ENCODE data around the gene UNC13D. TPM values are rescaled to one million over a fixed set of nuclear protein-coding genes. Genes with fewer than 3 reads are reported as not detected.
"Not testable (repeated sequence)": the region's sequence is repeated elsewhere in the genome, so short reads cannot be mapped to it uniquely, and the experiment has no call there.

Gene UNC13D
- total RNA-seq, 2 donors from 2014 or later = 8.6 to 21.8 TPM

- TF ChIP-seq CTCF (IDR thresholded peaks at IDR 0.05) = no peak
- TF ChIP-seq POLR2A (IDR thresholded peaks at IDR 0.05) = peak; percentile 32 to 75 (median 73)
- Histone ChIP-seq H3K36me3 (replicated peaks in 1 of 2; ENCODE audit: insufficient read depth in 1 of 2, low read depth in 2 of 2) (peaks cover 0 to 17% of the 10 kb centered on the region in 2 donors), H3K27ac (peak overlapping the region; percentile 89 to 98 (median 96)), H3K4me1 (peaks cover 44% of the 10 kb centered on the region), H3K27me3 (no peaks in the 10 kb centered on the region), H3K9me3 (no peaks in the 10 kb centered on the region), H3K4me3 (peak overlapping the region; percentile 50 to 55)
- 6 to 19% methylated on average over 7 of the region's 7 CpGs for WGBS, 2 donors
- DNase-seq (peak; percentile 50 to 69 (median 66)), ATAC-seq (peak; percentile 13)
- intact Hi-C loops (cut with DNase I) = no loop called here
Observed at GRCh38 chr17:75854101-75854748, 10.0 kb upstream of the UNC13D start.

GRCh38 chr17:75853433-75853832 lies 9.2 kb upstream of the UNC13D start:
- intact Hi-C loops (cut with DNase I) = no loop called here
- Histone ChIP-seq H3K9me3 (no peaks in the 10 kb centered on the region), H3K27ac (peak overlapping the region; percentile 25 to 98 (median 96)), H3K4me3 (no peak overlapping the region), H3K27me3 (no peaks in the 10 kb centered on the region), H3K4me1 (peaks cover 52% of the 10 kb centered on the region), H3K36me3 (replicated peaks in 1 of 2; ENCODE audit: insufficient read depth in 1 of 2, low read depth in 2 of 2) (peaks cover 0 to 17% of the 10 kb centered on the region in 2 donors)
- DNase-seq = no peak
- ATAC-seq = no peak
- 64 to 65% methylated on average over 6 to 7 of the region's 7 CpGs for WGBS, 2 donors
- no peak for TF ChIP-seq CTCF (IDR thresholded peaks at IDR 0.05)
- no peak for TF ChIP-seq POLR2A (IDR thresholded peaks at IDR 0.05)

GRCh38 chr17:75851693-75851991 lies 7.4 kb upstream of the UNC13D start:
- H3K4me3 ChIP-seq; H3K27me3 ChIP-seq; ATAC-seq; H3K9me3 ChIP-seq; intact Hi-C loops (cut with DNase I); DNase-seq: not testable (repeated sequence)
- peaks cover 69% of the 10 kb centered on the region for H3K4me1 ChIP-seq
- peaks cover 0 to 17% of the 10 kb centered on the region in 2 donors for H3K36me3 ChIP-seq (replicated peaks in 1 of 2; ENCODE audit: insufficient read depth in 1 of 2, low read depth in 2 of 2)
- H3K27ac ChIP-seq = peak overlapping the region in 1 of 4 donors; percentile 46
- 94 to 95% methylated on average over 15 of the region's 15 CpGs for WGBS, 2 donors

GRCh38 chr17:75850928-75851692 lies 6.9 kb upstream of the UNC13D start:
- no peak for DNase-seq
- H3K4me1 ChIP-seq = peaks cover 70% of the 10 kb centered on the region
- H3K4me3 ChIP-seq = no peak overlapping the region
- no peaks in the 10 kb centered on the region for H3K9me3 ChIP-seq
- H3K27me3 ChIP-seq = no peaks in the 10 kb centered on the region
- WGBS, 2 donors = 81 to 83% methylated on average over 12 of the region's 12 CpGs
- H3K36me3 ChIP-seq (replicated peaks in 1 of 2; ENCODE audit: insufficient read depth in 1 of 2, low read depth in 2 of 2) = peaks cover 0 to 17% of the 10 kb centered on the region in 2 donors
- ATAC-seq = no peak
- peak overlapping the region in 2 of 4 donors; percentile 28 to 46 for H3K27ac ChIP-seq
- no peak for TF ChIP-seq CTCF (IDR thresholded peaks at IDR 0.05)
- no peak for TF ChIP-seq POLR2A (IDR thresholded peaks at IDR 0.05)
- intact Hi-C loops (cut with DNase I) = no loop called here

GRCh38 chr17:75849724-75850123 lies 5.5 kb upstream of the UNC13D start:
- Histone ChIP-seq H3K4me3 (no peak overlapping the region), H3K36me3 (replicated peaks in 1 of 2; ENCODE audit: insufficient read depth in 1 of 2, low read depth in 2 of 2) (peaks cover 0 to 17% of the 10 kb centered on the region in 2 donors), H3K9me3 (no peaks in the 10 kb centered on the region), H3K27ac (peak overlapping the region; percentile 34 to 96 (median 88)), H3K4me1 (peaks cover 84% of the 10 kb centered on the region), H3K27me3 (no peaks in the 10 kb centered on the region)
- TF ChIP-seq CTCF (IDR thresholded peaks at IDR 0.05) = no peak
- no peak for TF ChIP-seq POLR2A (IDR thresholded peaks at IDR 0.05)
- intact Hi-C loops (cut with DNase I) = no loop called here
- no peak for DNase-seq
- ATAC-seq = no peak
- WGBS, 2 donors = 70 to 83% methylated on average over 9 of the region's 9 CpGs
